ENCODE results near the gene KIF3A.

DNA sequence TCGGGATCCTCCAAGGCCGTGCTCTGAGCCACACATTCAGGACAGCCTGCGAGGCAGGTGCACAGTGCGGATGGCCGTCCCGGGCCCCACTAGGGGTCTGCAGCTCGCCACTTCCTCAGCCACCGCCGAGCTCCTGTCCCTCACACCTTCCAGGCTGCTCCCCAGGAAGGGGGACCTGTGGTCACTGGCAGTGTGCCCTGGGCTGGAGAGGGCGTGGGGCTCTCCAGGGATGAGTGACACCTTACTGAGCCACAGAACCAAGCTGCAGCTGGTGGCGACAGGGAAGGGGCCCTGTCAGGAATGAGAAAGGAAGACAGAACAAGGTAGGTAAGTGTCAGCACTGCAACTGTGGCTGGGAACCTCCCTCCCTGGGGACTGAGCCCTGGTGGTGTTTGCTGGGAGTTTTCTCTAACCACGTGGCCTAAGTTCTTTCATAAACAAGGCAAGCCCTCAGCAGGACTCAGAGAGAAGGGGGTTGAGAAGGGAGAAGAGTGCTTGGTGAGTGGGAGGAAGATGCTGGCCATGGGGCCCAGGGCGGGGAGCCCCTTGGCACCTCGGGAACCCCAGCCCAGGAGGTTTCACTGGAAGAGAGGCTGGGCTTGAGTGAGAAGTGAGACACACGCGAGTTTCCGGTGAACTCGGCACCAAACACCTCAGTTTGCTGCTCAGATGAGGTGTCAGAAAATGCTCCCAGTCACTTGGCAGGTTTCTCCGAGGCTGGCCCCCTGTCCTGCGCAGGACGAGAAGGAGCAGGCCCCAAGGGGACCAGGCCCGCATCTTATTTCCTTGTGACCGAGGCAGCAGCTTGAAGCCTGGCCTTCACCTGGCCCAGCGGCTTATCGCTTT lies 74.2 kb downstream of the KIF3A start:
- TF ChIP-seq POLR2A (IDR thresholded peaks at IDR 0.05), result no peak
- TF ChIP-seq CTCF (IDR thresholded peaks at IDR 0.05), result no peak
- TF ChIP-seq POLR2AphosphoS5 (IDR thresholded peaks at IDR 0.05), result no peak
- TF ChIP-seq EP300 (IDR thresholded peaks at IDR 0.05), result no peak
